ENCODE measurements around the gene C1QTNF4.
A peak's percentile ranks its signal among the peaks of the same experiment; 100 is the strongest.
"Not testable (repeated sequence)": the region's sequence is repeated elsewhere in the genome, so short reads cannot be mapped to it uniquely, and the experiment has no call there.

C1QTNF4 gene

GRCh38 chr11:47593934-47594855, at the start of gene C1QTNF4:
TSS of gene C1QTNF4 (minus strand) at chr11:47594411. CDS start at chr11:47590810, 3,601 bp downstream.
- DNase-seq (ENCODE audit: low read depth), result no peak

DNA sequence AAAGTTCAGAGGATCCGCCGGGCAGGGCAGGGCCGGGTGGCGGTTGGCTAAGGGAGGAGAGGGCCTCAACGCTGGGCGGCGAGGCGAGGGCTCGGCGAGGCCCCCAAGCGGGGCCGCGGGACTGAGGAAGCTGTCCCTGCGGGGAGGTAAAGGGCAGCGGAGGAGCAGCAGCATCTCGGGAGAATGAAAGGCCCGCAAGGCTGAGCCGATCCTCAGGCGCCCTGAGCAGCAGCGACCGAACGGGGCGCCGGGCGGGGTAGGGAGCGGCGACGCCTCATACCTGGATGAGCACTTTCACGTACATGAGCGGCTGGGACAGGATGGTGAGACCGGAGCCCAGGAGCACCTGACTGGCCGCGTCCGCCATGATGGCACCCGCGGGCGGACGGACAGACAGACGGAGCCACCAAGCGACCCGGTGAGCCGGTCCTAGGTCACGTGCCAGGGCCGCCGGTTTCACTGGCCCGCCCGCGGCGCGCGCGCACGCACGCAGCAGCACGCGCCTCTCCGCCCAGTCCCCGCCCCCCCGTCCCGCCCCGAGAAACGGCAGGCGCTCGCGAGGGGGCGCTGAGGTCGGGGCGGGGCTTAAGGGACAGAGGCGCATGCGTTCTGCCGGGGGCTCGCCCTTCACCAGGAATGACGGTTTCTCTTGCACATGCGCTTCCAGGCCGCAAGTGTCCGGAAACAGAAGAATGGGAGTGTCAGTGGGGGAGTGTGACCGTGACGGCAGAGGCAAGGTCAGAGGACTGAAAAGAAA, 48.1 kb upstream of the C1QTNF4 start, which contains the start of gene MTCH2:
Gene MTCH2 (minus strand): TSS at position 461 of the 757 bp plus-strand sequence. CDS start 94 bp downstream, at position 367.
- peak; percentile 96 for DNase-seq (ENCODE audit: low read depth)

DNA sequence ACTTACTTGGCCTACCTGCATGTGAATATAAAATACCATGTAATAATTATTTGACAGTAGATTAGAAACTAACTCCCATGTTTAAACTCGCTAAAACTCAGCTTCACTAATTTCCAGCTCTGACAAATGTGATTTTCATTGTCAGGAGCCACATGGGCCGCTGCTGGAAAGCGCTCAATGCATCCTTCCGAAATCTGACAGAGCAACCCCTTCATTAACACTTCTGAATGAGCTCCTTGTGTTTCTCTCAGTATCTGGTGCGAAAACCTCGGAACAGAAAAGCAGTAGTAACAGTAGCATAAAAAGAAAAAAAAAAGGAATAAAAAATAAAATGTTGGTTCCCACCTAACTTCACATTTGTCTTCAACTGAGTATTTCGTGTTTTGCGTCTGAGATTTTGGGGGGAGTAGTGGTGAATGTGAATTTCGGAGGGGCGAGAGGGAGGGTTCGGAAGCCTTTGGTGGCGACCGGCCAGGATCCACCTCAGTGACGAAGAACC, 47.4 kb upstream of the C1QTNF4 start:
- no peak for DNase-seq (ENCODE audit: low read depth)

- DNase-seq (ENCODE audit: low read depth), result not testable (repeated sequence)
These were observed 46.3 kb upstream of the C1QTNF4 start for GRCh38 chr11:47640506-47640905.

DNA sequence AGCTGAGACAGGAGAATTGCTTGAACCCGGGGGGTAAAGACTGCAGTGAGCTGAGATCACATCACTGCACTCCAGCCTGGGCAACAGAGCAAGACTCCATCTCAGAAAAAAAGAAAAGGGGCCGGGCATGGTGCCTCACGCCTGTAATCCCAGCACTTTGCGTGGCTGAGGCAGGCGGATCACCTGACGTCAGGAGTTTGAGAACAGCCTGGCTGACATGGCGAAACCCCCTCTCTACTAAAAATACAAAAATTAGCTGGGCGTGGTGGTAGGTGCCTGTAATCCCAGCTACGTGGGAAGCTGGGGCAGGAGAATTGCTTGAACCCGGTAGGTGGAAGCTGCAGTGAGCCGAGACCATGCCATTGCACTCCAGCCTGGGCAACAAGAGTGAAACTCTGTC, 42.1 kb upstream of the C1QTNF4 start:
- DNase-seq (ENCODE audit: low read depth), result not testable (repeated sequence)

DNA sequence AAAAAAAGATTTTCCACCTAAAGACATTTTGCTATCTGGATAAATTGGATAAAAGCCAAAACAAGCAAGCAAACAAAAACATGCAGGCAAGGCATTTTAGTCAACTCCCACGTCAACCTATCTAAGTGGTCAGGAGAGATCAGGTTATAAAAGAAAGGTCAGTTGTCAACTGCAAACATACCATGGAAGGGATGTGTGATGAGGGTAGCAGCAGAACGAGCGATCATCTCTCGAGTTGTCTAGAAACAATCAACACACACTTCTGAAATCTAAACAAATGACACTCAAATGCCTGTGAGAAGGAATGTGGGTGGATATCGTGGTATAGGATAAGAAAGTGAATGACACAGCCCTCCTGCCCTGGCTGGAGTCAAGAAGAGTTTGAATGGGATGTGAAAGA, 37.3 kb upstream of the C1QTNF4 start:
- no peak for DNase-seq (ENCODE audit: low read depth)

- no peak for DNase-seq (ENCODE audit: low read depth)
These were observed 33.8 kb upstream of the C1QTNF4 start for GRCh38 chr11:47628026-47628425.

GRCh38 chr11:47626234-47626633, 32.0 kb upstream of the C1QTNF4 start:
- no peak for DNase-seq (ENCODE audit: low read depth)

GRCh38 chr11:47620836-47621378, 26.7 kb upstream of the C1QTNF4 start:
- DNase-seq (ENCODE audit: low read depth), result no peak

DNA sequence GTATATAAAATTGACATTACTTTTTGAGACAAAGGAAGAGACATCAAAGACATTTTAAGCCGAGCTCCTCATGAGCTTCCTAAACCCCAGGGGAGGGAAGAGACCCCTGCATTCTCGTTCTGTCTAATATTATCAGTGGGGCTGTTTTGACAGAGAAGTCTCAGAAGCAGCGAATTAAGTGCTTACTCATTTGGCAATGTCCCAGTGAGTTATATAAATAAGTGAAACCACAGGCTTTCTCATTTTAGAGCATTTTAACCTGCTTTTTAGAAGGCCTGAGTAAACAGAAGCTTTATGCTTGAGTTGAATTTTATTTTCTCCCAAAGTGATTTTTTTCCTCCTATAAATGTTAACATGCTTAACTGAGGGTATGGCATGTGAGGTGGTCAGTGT, 23.2 kb upstream of the C1QTNF4 start:
- no peak for DNase-seq (ENCODE audit: low read depth)

GRCh38 chr11:47616726-47617416, 22.7 kb upstream of the C1QTNF4 start:
- DNase-seq (ENCODE audit: low read depth), result no peak

DNA sequence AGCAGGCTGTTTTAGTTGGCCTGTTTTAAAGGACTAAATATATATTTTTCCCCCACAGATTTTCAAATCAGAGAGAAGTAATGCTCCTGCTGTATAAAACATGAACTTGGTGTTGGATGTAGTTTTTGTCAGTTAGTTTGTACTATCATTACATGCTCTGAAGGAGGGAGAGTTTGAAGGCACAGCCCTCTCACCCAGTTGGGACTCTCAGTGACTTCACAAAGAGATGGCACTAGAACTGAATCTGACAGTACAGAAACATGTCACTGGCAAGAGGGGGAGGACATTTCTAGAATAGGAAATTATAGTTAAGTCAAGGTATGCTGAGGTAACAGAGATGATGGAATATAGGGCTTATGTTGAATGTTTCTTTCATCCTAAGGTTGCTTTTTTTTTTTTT, 21.0 kb upstream of the C1QTNF4 start:
- DNase-seq (ENCODE audit: low read depth), result no peak

- no peak for DNase-seq (ENCODE audit: low read depth)
These were observed 17.2 kb upstream of the C1QTNF4 start for GRCh38 chr11:47611348-47611794.

- DNase-seq (ENCODE audit: low read depth), result no peak
These were observed 15.5 kb upstream of the C1QTNF4 start for GRCh38 chr11:47609675-47610074.

GRCh38 chr11:47607380-47607779, 13.2 kb upstream of the C1QTNF4 start:
- no peak for DNase-seq (ENCODE audit: low read depth)

- DNase-seq (ENCODE audit: low read depth), result no peak
These were observed 12.5 kb upstream of the C1QTNF4 start for GRCh38 chr11:47606731-47607130.

DNA sequence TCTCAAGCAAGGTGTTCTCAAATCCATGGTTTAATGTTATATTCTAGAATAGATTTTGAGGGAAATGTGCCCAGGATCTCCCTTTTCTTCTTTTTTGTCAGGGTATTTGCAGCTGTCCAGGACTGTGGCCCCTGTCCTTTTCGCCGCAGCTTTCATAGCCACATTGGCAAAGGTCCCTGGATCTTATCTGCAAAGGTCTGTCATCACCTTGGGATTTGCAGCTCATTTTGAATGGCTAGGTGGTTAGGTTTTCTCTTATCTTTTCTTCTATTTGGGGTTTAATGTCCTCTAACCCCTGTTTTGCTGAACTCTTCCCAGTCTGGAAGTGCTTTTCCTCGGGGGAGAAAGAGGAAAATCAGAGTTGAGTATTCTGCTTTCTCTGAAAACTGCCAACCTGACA, 11.7 kb upstream of the C1QTNF4 start:
- no peak for DNase-seq (ENCODE audit: low read depth)

DNA sequence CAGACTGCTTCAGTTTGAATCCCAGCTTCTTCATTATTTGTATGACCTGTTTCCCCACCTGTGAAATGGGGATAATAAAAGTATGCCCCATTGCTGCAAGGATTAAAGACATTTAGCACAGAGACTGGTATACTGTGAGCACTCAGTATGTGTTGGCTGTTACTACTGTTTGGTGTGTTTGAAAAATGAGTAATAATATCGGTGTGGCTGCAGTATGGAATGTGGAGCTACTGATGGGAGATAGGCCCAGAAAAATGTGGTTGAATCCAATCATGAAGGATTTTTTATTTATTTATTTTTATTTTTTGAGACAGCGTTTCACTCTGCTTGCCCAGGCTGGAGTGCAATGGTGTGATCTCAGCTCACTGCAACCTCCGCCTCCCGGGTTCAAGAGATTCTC, 9.1 kb upstream of the C1QTNF4 start:
- DNase-seq (ENCODE audit: low read depth), result no peak

DNA sequence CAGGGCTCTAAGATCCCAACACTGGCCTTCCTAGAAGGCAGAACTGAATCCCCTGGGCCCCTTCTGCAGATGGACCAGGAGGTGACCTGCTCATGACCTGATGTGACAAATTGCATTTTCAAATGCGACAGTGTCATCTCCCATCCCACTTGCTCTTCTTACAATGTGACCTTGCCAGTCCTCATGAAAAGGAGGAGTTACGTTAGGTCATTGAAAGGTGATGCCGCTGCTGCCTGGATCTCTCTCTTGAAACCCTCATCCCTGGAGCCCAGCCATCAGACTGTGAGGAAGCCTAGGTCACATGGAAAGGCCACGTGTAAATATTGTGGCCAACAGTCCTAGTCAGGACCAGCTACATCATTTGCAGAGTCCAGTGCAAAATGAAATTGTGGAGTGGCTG, 5.7 kb upstream of the C1QTNF4 start:
- DNase-seq (ENCODE audit: low read depth), result no peak

- no peak for DNase-seq (ENCODE audit: low read depth)
These were observed 1.8 kb upstream of the C1QTNF4 start for GRCh38 chr11:47595967-47596366.

DNA sequence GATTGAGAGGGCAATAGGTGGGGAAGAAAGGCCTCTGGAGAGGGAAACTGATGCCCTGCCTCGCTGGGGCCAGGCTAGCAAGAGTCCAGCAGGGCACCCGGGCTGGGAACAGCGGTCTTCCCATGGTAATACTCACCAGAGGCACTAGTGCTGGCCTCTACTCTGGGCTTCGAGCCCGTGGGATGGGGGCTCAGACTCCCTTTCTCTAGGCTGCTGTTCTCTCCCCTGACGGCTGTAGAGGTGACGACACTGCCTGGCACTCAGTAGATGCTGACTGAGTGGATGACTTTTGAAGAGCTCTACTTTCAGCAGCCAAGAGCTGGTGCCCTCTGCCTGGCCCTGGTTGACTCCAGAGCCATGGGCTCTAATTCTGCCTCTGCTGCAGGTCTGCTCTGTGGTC, 818 bp upstream of the C1QTNF4 start:
- DNase-seq (ENCODE audit: low read depth), result no peak

DNA sequence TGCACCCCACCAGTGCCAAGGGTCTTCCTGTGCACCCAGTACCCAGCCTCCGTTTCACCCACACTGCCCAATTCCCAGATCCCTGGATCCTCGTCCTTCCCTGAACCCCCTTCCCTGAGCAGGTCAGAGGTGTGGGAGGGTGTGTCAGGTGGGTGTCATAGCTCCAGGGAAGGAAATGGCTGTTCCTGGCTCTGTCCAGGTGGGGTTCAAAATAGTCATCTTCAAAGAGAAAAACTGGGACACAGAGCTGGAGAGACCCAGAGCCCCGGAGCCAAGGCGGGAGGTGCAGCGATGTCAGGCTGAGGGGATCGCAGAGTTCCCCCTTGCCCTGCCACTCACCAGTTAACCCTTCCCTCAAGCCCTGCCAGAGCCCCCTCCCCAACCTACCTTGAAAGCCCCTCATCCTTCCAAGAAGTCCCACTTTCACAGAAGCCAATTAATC, 698 bp downstream of the C1QTNF4 start:
- DNase-seq (ENCODE audit: low read depth), result no peak
